HG03064 (cell line): ENCODE measurements around the gene ORM1.
"Not testable (repeated sequence)": the region's sequence is repeated elsewhere in the genome, so short reads cannot be mapped to it uniquely, and the experiment has no call there.

ENCODE experiments used
- ATAC-seq: cut with Tn5 transposase; IDR thresholded peaks from one replicate; pipeline ENCODE4 v1.9.1; 2021; ENCODE audit warnings: low read depth; ENCODE audit not compliant: unreplicated experiment

Gene ORM1

GRCh38 chr9:114304416-114305188 is 18.3 kb upstream of the ORM1 start:
- ATAC-seq, result no peak

- ATAC-seq, result no peak
Observed at GRCh38 chr9:114307899-114308267, 15.0 kb upstream of the ORM1 start.

DNA sequence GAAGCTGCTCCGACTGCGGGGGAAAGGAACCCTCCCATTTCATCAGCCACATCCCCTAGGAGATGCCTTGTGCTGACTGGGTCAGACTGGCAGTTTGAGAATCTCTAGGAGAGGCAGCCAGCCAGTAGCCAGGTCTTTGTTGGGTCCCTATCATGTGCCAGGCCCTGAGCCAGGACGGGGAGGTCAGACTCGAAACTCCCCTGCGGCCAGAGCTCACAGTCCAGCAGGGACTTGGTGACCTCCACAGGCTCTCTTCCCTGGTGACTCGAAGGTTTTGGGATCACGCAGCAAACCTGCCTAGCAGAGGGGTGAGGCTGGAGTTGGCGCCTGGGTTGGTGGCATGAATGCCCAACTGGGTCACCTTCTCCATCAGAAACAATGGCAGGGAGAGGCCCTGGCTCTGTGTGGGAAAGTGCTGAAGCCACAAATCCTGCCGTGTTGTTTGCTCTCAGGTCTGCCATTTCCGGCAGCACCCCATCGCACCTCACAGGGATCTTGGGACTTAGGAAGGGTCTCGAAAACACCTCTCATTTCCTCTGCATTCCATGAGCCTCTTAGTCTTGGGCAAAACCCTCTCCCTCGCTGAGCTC is 14.4 kb upstream of the ORM1 start:
- ATAC-seq, result no peak

DNA sequence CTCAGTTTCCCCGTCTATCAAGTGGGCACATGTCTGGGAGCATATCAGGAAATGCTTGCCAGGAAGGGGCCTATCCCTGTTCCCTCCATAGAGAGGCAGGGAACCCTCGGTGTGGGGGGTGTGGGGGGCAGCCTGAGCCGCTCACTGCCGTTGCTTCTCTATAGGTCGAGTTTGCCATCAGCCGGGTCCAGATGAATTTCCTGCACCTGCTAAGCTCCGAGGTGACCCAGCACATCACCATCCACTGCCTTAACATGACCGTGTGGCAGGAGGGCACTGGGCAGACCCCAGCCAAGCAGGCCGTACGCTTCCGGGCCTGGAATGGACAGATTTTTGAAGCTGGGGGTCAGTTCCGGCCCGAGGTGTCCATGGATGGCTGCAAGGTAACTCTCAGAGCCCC is 13.8 kb upstream of the ORM1 start:
- no peak for ATAC-seq

- ATAC-seq, result no peak
Observed at GRCh38 chr9:114310471-114311450, 12.1 kb upstream of the ORM1 start.

DNA sequence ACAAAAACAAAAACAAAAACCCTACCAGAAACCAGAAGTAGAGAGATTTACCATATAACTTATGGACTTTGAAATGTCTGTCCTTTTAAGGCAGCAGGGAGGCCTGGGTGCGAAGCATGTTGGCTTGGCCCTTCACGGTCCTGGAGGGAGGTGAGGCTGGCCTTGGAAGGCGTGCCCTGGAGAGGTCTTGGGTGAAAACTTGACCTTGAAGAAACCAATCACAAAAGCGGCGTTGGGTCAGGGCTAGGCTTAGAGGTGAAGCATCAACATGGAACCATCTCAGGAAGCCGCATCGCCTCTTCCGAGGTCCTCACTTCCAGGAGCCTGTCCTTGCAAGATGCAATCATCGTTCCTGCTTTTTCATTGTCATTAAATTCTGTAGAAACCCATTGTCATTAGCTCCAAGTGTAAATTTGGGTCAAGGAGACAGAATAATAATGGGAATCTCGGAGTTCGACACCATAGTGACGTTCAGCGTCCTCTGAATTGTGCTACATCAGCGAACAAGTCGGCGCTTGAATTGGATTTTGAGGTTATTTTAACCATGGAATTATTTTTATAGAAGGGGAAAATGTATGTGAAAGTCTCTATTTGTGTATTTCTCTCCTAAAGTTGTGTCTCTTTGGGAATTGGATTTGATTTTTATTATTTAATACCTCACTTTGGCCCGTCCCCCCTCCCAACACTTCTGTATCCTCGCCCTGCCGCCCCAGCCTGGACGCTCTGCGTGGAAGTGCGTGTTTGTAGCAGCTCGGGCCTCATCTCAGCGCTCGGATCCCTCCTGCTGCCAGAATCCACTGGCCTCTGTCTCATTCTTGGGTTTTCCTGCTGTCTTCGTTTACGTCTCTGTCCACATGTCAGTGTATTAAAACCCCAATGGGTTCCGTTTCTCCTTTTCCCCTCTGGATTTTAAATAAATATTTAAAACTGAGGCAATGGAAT is 11.1 kb upstream of the ORM1 start:
- ATAC-seq, result no peak

- no peak for ATAC-seq
Observed at GRCh38 chr9:114312513-114312875, 10.4 kb upstream of the ORM1 start.

- ATAC-seq, result no peak
Observed at GRCh38 chr9:114313186-114313585, 9.7 kb upstream of the ORM1 start.

DNA sequence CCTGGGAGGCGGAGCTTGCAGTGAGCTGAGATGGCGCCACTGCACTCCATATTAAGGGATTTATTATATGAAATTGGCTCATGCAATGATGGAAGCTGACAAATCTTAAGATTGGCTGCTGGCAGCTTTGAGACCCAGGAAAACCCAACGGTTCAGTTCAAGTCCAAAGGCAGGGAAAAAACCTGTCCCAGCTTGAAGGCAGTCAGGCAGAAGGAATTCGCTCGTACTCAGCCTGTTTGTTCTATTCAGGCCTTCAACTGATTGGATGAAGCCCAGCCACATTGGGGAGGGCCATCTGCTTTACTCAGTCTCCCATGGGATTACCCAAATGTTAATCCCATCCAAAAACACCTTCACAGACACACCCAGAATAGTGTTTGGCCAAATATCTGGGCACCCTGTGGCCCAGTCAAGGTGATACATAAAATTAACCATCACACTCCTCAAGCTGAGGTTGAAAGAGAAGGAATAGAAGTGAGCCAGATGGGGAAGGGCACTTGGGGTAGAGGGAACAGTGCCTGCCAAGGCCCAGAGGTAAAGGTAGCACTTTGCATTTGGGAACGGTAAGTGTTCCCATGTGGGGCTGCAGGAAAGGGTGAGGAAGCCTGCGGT is 8.5 kb upstream of the ORM1 start:
- no peak for ATAC-seq

GRCh38 chr9:114314881-114315722 is 7.8 kb upstream of the ORM1 start:
- no peak for ATAC-seq

DNA sequence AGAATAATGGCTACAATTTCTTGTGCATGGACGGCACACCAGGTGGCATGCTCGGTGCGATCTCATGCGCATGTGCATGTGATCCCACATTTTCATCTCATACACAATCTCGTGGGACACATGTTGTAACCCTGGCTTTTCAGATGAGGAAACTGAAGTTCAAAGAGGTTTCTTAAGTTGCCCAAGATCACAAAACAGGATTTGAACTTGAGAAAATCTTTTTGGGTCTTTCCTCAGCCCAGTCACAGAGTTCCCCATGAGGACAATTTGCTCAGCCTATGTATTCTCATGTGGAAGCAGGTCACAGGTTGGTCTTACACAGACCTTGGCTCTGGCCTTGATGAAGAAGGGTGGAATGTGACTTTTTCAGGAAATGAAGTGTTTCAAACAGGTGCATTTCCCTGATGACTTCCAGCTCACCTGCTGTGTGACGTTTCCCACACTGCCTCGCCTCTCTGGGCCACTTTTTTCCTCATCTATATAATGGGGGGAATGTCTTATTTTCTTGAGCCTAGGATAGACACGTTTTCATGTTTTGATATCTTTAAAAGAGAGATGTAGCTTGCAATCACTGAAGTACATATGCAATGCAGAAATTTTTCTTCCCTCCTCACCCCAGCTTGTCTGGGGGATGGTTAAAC is 7.1 kb upstream of the ORM1 start:
- ATAC-seq, result no peak

DNA sequence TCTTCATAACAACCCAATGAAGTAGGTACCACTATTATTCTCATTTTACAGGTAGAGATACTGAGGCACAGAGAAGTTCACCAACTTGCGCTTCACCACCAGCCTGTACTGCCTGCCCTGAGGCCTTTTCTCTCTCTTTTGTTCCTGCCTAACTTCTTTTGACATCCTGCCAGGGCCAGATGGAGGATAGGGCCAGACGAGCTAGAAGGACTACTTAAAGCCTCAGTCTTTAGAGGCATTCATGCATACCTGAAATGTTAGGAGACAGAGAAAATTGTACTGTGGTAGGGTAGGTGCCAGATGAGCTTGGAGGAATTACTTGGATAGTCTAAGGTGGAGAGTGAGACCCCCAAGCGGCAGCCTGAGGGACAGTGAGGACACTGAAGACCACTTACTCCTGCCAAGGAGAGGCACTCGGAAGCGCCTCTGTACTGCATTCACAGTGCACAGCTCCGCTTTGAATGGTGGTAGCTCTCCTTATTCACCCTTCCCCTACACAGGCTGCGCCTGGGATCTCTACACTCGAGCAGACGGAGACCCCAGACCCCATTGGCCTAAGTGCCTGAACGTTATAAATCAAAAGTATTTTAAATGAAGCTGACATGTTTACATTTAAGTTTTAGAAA is 6.2 kb upstream of the ORM1 start:
- ATAC-seq, result no peak

- no peak for ATAC-seq
Observed at GRCh38 chr9:114317665-114318357, 5.1 kb upstream of the ORM1 start.

- no peak for ATAC-seq
Observed at GRCh38 chr9:114318416-114318815, 4.5 kb upstream of the ORM1 start.

DNA sequence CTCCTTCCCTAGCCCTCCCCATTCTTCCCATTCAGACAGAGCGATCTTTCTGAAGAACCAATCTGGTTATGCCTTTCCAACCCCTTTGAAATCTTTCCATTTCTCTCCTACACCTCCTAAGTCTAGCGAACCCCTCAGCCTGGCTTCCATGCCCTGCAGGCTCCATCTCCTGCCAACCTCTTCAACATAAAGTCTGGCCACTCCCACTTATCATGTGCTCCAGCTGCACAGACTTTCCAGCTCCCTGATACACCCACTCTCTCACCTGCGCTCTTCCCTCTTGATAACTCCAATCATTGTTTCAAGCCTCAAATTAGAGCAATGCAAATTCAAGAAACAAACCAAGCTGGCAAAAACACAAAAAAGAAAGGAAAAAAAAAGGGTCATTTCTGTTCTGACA is 3.8 kb upstream of the ORM1 start:
- ATAC-seq, result no peak

GRCh38 chr9:114320710-114321109 is 2.2 kb upstream of the ORM1 start:
- ATAC-seq, result not testable (repeated sequence)

GRCh38 chr9:114321759-114322158 is 1.1 kb upstream of the ORM1 start:
- no peak for ATAC-seq
